Neural cell (in vitro differentiated cells): Measurements from ENCODE around the gene ANKS1B. TPM values are rescaled to one million over a fixed set of nuclear protein-coding genes. Genes with fewer than 3 reads are reported as not detected.
A peak's percentile ranks its signal among the peaks of the same experiment; 100 is the strongest.

Experiments
- H2AFZ ChIP-seq: fragments of 200-600, 300-800 bp; sonication (generic), shearing (Covaris generic); 2 replicates; pipeline ENCODE4 v1.6.0; 2014; ENCODE audit warnings: low read depth, mild to moderate bottlenecking, antibody characterized with exemption, low read length, moderate library complexity
- H3F3A ChIP-seq: fragments of 200-600 bp; shearing (Covaris generic); 2 replicates; pipeline ENCODE4 v1.6.1; 2016; ENCODE audit warnings: mild to moderate bottlenecking, moderate library complexity, mixed read lengths, antibody characterized with exemption, low read length; ENCODE audit not compliant: insufficient read depth, poor library complexity, severe bottlenecking
- H3K27ac ChIP-seq: fragments of 200-600, 300-800 bp; sonication (generic), shearing (Covaris generic); 2 replicates; pipeline ENCODE4 v1.5.1; 2014; ENCODE audit warnings: mild to moderate bottlenecking, low read length, moderate library complexity
- H3K27me3 ChIP-seq: fragments of 300-800, 200-600 bp; sonication (generic), shearing (Covaris generic); 2 replicates; pipeline ENCODE4 v1.6.0; 2014; ENCODE audit warnings: mild to moderate bottlenecking, low read depth, low read length, moderate library complexity; ENCODE audit not compliant: insufficient read depth
- H3K36me3 ChIP-seq: fragments of 300-800, 200-600 bp; sonication (generic), shearing (Covaris generic); 2 replicates; pipeline ENCODE4 v1.5.1; 2014; ENCODE audit warnings: mild to moderate bottlenecking, antibody characterized with exemption, low read length, moderate library complexity; ENCODE audit not compliant: insufficient read depth
- H3K4me2 ChIP-seq: fragments of 300-800, 200-600 bp; sonication (generic), shearing (Covaris generic); 2 replicates; pipeline ENCODE4 v1.6.0; 2014; ENCODE audit warnings: mild to moderate bottlenecking, low read length
- H3K4me3 ChIP-seq: fragments of 300-800, 200-600 bp; sonication (generic), shearing (Covaris generic); 2 replicates; pipeline ENCODE4 v1.5.1; 2014; ENCODE audit warnings: mild to moderate bottlenecking, low read length, moderate library complexity
- H3K79me2 ChIP-seq: fragments of 200-600 bp; shearing (Covaris generic); replicated peaks from 2 replicates; pipeline ENCODE4 v1.6.0; 2014; ENCODE audit warnings: mild to moderate bottlenecking, low read length, moderate library complexity; ENCODE audit not compliant: insufficient read depth
- H3K9ac ChIP-seq: fragments of 300-800, 200-600 bp; sonication (generic), shearing (Covaris generic); 2 replicates; pipeline ENCODE4 v1.6.1; 2016; ENCODE audit warnings: mild to moderate bottlenecking, low read length, mixed read lengths
- H3K9me2 ChIP-seq: fragments of 200-600 bp; shearing (Covaris generic); 2 replicates; pipeline ENCODE4 v1.6.1; 2016; ENCODE audit warnings: mild to moderate bottlenecking, low read length, mixed read lengths; ENCODE audit not compliant: insufficient read depth
- H3K9me3 ChIP-seq: fragments of 200-600, 300-800 bp; sonication (generic), shearing (Covaris generic); 2 replicates; pipeline ENCODE4 v1.6.1; 2016; ENCODE audit warnings: mild to moderate bottlenecking, mixed run types, low read length, moderate library complexity, mixed read lengths
- H4K20me1 ChIP-seq: fragments of 200-600 bp; shearing (Covaris generic); 2 replicates; pipeline ENCODE4 v1.6.1; 2016; ENCODE audit warnings: mild to moderate bottlenecking, mixed run types; ENCODE audit not compliant: insufficient read depth
- CTCF ChIP-seq: fragments of 450-650 bp; IDR thresholded peaks from 2 replicates; pipeline ENCODE4 v1.5.1; 2014; ENCODE audit warnings: antibody characterized with exemption, mild to moderate bottlenecking, moderate library complexity; ENCODE audit not compliant: poor library complexity, severe bottlenecking
- EP300 ChIP-seq: fragments of 450-650 bp; conservative IDR thresholded peaks from 2 replicates; pipeline ENCODE4 v1.6.1; 2014; ENCODE audit warnings: antibody characterized with exemption, mild to moderate bottlenecking, moderate library complexity; ENCODE audit not compliant: poor library complexity, severe bottlenecking
- EZH2 ChIP-seq: fragments of 200-600, 300-800 bp; shearing (Covaris generic), sonication (generic); IDR thresholded peaks from 2 replicates; pipeline ENCODE4 v1.6.1; 2014; ENCODE audit warnings: antibody characterized with exemption, low read length, borderline replicate concordance, mild to moderate bottlenecking; ENCODE audit not compliant: insufficient read depth, poor library complexity, severe bottlenecking
- MXI1 ChIP-seq: fragments of 450-650 bp; conservative IDR thresholded peaks from 2 replicates; pipeline ENCODE4 v1.6.1; 2014; ENCODE audit warnings: antibody characterized with exemption, mild to moderate bottlenecking; ENCODE audit not compliant: poor library complexity, severe bottlenecking
- POLR2AphosphoS5 ChIP-seq: IDR thresholded peaks from 2 replicates; pipeline ENCODE4 v1.6.1; 2012
- RAD21 ChIP-seq: fragments of 450-650 bp; conservative IDR thresholded peaks from 2 replicates; pipeline ENCODE4 v1.6.1; 2014; ENCODE audit warnings: antibody characterized with exemption, mild to moderate bottlenecking, moderate library complexity
- REST ChIP-seq: IDR thresholded peaks from 2 replicates; pipeline ENCODE4 v1.6.1; 2012; ENCODE audit warnings: borderline replicate concordance
- SMC3 ChIP-seq: fragments of 450-650 bp; conservative IDR thresholded peaks from 2 replicates; pipeline ENCODE4 v1.6.1; 2014; ENCODE audit warnings: antibody characterized with exemption, mild to moderate bottlenecking, moderate library complexity; ENCODE audit not compliant: poor library complexity
- TAF1 ChIP-seq: IDR thresholded peaks from 2 replicates; pipeline ENCODE4 v1.6.1; 2012; ENCODE audit warnings: low read depth
- polyA plus RNA-seq: library from polyadenylated mRNA; depleted of rRNA; stranded (reverse); fragments of >200 nt; gene quantifications from 2 replicates; pipeline ENCODE4 v1.2.3, GENCODE V29; 2014

Gene ANKS1B
- polyA plus RNA-seq, 1 donor from 2014 or later: 65.6 TPM

- H3K9me3 ChIP-seq: no peaks in the 10 kb centered on the region
- H3K9me2 ChIP-seq: no peaks in the 10 kb centered on the region
- no peak overlapping the region for H2AFZ ChIP-seq
- no peaks in the 10 kb centered on the region for H3F3A ChIP-seq
- H4K20me1 ChIP-seq: no peaks in the 10 kb centered on the region
- TF ChIP-seq REST (no peak), TAF1 (no peak), EZH2 (no peak), RAD21 (peak; percentile 94), SMC3 (peak; percentile 94), CTCF (peak; percentile 90), POLR2AphosphoS5 (no peak), EP300 (no peak), MXI1 (no peak)
- H3K4me2 ChIP-seq: peak overlapping the region; percentile 43
- no peak overlapping the region for H3K4me3 ChIP-seq
- H3K79me2 ChIP-seq: no peaks in the 10 kb centered on the region
- no peaks in the 10 kb centered on the region for H3K36me3 ChIP-seq
- no peak overlapping the region for H3K27ac ChIP-seq
- no peak overlapping the region for H3K9ac ChIP-seq
- H3K27me3 ChIP-seq: no peaks in the 10 kb centered on the region
Measured at GRCh38 chr12:98998697-98999299, 985.9 kb downstream of the ANKS1B start.

- no peaks in the 10 kb centered on the region for H3K9me3 ChIP-seq
Measured at GRCh38 chr12:98997899-98998298, 986.8 kb downstream of the ANKS1B start.

More at GRCh38 chr12:98997899-98998298, 986.8 kb downstream of the ANKS1B start:
- Histone ChIP-seq H3F3A (no peaks in the 10 kb centered on the region), H3K9me2 (no peaks in the 10 kb centered on the region), H3K27me3 (no peaks in the 10 kb centered on the region), H3K4me3 (no peak overlapping the region), H3K9ac (no peak overlapping the region), H3K79me2 (no peaks in the 10 kb centered on the region), H3K4me2 (no peak overlapping the region), H2AFZ (no peak overlapping the region), H3K27ac (no peak overlapping the region), H4K20me1 (no peaks in the 10 kb centered on the region), H3K36me3 (no peaks in the 10 kb centered on the region)
- no peak for TF ChIP-seq REST
- no peak for TF ChIP-seq MXI1
- TF ChIP-seq RAD21: no peak
- TF ChIP-seq SMC3: no peak
- no peak for TF ChIP-seq EZH2
- TF ChIP-seq CTCF: no peak
- TF ChIP-seq TAF1: no peak
- TF ChIP-seq EP300: no peak
- no peak for TF ChIP-seq POLR2AphosphoS5
